GM12874 (cell line): ENCODE data around the gene COL27A1.

Experiments
- TF ChIP-seq, protein P1 (sequence below): IDR thresholded peaks from 2 replicates; pipeline ENCODE4 v1.5.1; 2011; ENCODE audit warnings: low read depth, mild to moderate bottlenecking, control low read depth, low read length, moderate library complexity; ENCODE audit not compliant: insufficient read depth

The COL27A1 gene

DNA sequence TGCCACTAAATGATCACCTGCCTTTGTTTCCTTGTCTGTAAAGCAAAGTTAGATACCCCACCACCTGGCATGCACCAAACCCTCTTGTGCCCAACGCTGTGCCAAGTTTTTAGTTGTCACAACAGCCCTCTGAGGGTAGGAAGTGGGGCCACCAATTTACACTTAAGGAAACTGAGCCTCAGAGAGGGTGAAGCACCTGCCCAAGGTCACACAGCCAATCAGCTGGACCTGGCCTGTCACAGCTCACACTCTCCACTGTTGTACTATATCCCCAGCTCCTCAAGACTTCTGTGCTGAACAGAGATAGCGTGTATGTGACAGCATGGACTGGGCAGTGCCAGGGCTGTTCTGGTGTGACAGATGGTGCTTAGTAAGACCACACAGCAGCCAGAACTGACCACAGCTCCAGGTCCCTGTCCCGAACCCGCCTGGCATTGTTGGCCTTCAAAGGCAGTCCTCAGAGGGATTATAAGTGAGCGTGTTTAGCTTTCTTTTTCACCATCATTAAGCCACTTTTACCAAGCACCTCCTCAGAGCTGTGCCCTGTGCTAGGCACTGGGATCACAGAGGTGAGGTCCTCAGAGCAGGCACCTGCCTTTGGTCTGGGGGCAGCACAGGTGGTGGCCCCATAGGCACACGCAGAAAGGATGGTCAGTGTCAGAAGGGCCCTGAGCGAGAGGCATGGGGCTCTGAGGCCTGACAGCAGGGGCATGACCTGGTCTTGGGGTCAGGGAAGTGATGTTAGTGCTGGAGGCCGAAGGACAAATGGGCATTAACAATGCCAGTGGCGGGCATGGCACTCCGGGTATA is 71.1 kb downstream of the COL27A1 start:
- TF ChIP-seq, protein P1, sequence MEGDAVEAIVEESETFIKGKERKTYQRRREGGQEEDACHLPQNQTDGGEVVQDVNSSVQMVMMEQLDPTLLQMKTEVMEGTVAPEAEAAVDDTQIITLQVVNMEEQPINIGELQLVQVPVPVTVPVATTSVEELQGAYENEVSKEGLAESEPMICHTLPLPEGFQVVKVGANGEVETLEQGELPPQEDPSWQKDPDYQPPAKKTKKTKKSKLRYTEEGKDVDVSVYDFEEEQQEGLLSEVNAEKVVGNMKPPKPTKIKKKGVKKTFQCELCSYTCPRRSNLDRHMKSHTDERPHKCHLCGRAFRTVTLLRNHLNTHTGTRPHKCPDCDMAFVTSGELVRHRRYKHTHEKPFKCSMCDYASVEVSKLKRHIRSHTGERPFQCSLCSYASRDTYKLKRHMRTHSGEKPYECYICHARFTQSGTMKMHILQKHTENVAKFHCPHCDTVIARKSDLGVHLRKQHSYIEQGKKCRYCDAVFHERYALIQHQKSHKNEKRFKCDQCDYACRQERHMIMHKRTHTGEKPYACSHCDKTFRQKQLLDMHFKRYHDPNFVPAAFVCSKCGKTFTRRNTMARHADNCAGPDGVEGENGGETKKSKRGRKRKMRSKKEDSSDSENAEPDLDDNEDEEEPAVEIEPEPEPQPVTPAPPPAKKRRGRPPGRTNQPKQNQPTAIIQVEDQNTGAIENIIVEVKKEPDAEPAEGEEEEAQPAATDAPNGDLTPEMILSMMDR: no peak

DNA sequence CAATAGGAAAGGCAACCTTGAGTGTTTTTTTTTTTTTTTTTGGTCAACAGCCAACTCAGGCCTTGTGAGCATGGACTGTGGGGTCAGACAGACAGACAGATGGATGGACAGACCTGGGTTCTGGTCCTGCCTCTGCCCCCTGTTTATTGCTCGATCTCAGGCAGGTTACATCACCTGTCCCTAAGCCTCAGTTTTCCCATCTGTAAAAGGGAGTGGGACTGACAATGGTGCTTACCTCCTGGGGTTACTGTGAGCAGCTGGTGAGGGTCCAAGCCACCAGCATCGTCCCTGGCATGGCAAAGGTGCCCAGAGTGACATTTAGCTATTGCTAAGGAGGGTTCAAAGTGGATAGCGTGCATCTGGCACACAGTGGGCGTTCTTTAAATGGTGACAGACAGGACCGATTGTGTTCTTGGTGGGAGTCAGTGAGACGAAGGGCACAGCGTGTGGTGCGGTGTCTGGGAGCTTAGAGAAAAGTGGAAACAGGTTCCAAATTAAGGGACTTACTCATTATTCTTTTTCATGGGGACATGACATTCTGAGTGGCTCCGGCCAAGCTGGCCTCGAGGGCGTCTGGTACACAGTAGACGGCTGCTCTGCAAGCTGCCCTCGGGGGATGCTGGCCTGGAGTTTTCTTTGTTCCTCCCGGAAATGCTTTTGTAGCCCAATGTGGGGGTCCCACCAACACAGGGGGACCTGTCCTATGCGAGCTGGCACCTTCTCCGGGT is 72.1 kb downstream of the COL27A1 start:
- TF ChIP-seq, protein P1: no peak

DNA sequence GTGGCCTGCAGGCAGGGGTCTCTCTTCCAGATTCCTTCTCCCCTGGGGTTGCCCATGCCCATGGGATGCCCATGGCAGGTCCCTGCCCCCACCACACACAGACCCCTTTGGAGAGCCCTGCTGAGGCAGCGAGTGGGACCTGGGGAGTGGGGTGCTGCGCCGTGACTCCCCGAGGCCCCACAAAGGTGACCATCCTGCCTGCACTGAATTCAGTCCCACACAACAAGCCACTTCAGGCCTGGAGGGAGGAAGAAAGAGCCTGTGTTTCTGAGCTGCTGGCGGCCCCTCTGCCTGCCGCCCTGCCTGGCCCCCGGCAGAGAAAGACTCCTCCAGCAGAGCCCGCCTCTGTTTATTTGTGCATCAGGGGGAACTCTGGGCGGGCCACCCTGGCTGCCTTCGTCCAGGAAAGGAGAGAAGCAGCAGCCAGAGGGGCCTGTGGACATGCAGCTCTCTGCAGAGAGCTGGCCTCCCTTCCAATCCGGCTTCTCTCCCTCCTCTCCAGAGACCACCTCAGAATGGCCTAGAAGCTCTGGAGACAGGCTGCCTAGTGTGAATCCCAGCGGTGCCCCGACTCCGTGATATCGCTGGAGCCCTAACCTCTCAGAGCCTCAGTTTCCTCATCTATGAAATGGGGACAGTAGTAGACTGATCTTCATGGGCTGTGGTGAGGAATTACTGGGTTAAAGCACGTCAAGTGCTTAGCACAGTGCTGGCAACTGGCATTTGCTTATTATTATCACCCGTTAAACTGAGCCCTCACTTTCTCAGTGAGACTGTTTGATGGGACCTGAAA is 72.9 kb downstream of the COL27A1 start:
- TF ChIP-seq, protein P1: no peak

DNA sequence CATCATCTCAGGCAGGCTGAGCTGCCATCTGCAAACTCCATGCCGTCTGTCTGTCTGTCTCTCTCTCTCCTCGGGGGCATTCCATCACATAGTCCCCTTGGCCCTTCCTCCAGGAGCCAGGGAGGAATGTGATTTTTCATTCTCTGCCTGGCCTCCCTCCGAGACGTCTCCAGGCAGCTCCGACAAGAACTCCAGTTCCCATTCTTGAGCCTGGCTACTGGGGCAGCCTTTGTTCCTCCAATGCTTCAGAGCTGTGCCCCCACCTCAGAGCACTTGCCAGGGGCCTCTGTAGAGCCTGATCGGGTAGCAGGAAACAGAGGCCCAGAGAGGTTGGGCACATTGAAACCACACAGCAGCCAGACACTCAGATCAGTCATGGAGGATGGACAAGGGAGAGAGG is 74.0 kb downstream of the COL27A1 start:
- TF ChIP-seq, protein P1: no peak

DNA sequence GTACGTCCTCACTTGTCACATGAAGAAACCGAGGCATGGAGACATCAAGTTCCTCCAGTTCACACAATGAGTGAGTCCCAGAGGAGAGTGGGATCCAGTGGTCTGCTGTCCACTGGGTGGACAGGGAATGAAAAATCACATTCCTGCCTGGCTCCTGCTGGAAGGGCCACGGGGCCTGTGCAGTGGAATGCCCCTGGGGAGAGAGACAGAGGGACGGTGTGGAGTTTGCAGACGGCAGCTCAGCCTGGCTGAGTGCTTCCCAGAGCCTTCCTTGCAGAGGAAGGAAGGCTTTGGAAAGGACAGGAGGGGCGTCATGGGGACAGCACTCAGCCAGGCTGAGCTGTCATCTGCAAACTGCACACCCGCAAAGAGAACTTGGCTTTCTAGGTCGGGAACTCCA is 74.7 kb downstream of the COL27A1 start:
- TF ChIP-seq, protein P1: no peak

DNA sequence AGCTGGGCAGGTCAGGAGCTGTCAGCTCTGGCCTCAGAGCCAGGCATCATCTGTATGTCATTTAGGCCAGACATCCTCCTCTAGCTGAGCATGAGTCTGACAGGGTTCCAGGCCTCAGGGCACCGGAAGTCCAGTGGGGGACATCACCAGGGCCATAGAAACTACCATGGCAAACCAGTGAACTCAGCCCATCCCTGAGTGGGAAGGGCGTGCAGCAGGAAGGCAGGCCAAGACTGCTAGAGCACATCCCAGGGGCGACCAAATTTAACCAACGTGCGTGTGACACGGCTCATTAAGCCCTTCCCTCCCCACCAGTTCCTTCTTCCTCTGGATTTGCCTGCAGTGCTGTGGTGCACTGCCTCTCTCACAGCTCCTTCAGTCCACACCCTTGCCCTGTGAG is 75.9 kb downstream of the COL27A1 start:
- TF ChIP-seq, protein P1: no peak
